CD4-positive, alpha-beta T cell treated with Interleukin-6 at 100 ng/mL for 8 hours (primary cell): ENCODE data around the gene SCN10A.
A peak's percentile ranks its signal among the peaks of the same experiment; 100 is the strongest.

Source experiments
- DNase-seq: peaks from one replicate; pipeline ENCODE4 v3.0.0-alpha.2; 2020; ENCODE audit warnings: mixed read lengths, low spot score

SCN10A gene

DNA sequence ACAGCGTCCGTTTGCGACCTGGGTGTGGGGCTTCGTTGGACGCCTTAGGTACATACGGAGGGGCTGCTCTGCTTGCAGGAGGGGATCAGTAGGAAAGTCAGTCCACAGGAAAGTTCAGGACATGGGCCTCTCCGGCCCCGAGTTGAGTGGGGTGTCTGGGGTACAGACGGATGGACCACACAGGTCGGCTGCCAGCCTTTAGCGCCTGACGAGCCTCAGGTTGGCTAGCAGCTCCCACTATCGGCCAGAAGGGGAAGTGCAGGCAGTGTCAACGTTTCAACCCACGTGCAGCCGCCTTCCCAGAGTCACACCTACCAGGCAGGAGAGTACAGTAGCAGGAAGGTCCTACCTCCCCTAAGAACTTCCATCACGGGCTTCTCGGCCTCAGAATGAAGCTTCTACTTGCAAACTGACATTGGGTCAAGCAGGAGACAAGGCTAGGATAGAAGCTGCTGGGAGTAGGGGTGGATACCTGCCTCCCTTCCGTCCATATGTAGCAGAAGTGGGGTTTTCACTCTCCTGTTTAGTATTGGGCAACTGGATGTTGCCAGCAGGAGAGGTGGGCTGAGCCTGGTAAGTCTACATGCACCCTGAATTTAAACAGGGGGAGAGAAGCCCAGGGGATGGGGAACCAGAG is 164.7 kb downstream of the SCN10A start:
- DNase-seq, result peak; percentile 73

DNA sequence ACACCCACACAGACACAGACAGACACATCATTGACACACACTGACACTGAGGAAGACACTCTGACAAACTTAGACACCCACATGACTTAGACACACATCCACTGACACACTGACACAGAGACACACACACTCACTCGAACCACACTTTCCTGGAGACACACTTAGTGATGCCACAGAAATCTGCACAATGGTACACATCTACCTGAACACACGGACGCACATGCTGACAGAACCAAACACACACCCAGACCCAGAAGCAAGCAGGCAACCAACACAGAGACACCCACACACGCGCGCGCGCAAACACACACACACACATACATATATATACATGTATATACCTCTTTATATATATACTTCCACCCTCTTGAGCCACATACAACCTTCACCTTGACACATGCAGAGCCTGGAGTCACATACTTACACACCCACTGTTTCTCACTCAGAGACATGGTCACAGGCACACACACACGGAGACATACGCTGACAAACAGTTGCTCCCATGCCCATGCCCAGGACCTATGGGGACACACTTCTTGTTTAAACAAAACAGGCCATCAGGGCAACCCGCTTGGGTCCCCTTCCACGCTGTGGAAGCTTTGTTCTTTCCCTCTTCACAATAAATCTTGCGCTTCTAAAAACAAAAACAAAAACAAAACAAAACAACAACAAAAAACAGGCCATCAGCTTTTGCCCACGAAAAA is 165.6 kb downstream of the SCN10A start:
- no peak for DNase-seq

DNA sequence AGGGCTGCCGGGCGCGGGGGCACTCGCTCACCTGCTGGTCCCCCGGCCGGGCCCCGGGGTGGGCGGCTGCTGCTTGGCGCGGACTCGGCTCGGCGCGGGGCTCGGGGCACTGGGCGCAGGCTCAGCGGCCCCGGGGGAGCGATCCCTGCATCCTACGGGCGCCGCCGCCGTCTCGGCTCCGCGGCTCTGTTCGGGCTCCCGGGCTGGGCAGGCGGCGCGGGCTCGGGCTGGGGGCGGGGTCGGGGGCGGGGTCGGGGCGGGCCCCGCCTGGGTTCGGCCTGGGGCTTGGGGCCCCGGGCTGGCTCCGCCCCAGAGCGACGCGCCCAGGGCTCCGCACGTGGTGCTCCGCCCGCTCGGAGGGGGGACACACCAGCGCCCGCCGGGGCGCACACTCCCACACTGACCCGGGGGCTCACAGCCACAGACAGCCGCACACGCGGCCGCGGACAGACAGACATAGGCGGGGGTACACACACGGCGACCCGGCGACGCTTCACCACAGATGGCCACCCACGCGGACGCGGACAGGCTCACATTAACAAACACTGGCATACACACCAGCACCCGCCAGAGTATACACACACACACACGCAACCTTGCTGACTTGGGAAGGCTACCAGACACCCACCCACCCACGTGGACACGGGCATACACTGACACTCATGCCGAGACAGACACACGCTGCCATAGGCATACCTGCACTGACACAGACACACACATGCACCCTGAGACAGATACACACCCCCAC is 166.3 kb downstream of the SCN10A start, which contains the start of gene SCN5A:
SCN5A (minus strand) TSS at position 188 of the 748 bp plus-strand sequence. CDS start 16,380 bp downstream, outside the sequence.
- peak; percentile 68 for DNase-seq

DNA sequence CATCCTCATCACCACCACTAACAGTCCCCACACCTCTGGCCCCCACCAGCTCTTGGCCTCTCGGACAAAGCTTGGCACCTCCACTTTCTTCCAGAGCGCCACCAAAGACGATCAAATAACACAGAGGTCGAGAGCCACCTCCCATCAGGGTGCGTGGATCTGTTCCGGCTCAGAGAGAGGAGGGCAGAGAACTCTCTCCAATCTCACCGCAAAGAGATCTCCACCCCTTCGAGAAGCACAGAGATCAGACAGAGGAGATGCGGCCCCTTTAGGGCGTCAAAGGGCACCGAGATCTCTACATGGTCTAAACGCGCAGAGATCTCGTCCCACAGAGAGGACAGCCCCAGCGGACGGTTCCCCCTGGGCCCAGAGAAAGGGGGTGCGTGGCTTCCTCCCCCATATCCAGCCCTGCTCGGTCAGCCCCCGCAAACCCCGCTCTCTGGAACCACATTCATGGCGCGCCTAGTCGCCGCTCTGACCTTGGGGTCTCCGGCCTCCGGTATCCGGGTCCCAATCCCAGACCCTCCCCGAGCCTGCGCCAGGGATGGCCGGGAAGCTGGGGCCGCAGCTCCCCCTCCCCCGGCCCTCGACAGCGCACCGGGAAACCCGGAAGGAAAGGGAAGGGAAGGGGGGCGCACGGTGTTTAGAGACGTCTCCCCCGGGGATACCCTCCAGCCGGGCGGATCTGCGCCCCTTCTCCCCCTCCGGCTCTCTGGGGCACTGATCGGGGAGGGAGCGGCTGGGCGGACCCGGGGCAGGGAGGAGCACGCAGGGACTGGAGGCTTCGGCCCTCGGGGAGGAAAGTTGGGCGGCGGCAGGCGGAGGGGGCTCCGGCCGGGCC is 167.1 kb downstream of the SCN10A start:
- DNase-seq, result no peak

DNA sequence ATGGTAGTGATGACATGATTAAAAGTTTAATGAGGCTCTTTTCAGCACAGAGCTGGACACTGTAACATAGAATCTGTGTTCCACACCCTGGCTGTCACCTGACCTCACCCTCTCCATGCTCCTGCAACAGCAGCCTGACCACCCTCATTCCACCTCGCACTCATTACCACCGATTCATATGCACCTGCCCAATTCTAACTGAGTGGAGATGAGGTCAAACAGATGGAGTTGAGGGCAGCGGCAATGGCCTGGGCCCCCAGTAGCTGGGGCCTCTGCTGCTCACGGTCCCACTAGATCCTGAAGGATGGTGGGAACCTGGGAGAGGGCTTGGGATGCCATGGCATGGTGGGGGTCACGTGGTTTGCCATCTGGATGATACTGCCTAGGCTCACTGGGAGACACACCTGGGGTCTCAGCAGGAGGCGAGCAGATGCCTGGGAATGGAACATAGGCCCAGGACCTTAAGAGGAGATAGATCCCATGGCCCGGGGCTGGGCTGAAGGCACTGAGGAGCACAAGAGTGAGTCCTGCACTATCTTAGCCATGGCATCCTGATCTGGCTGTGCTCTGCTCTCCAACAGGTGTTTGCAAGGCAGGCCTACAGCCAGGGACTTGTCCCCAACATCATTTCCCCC is 167.9 kb downstream of the SCN10A start:
- DNase-seq, result no peak

DNA sequence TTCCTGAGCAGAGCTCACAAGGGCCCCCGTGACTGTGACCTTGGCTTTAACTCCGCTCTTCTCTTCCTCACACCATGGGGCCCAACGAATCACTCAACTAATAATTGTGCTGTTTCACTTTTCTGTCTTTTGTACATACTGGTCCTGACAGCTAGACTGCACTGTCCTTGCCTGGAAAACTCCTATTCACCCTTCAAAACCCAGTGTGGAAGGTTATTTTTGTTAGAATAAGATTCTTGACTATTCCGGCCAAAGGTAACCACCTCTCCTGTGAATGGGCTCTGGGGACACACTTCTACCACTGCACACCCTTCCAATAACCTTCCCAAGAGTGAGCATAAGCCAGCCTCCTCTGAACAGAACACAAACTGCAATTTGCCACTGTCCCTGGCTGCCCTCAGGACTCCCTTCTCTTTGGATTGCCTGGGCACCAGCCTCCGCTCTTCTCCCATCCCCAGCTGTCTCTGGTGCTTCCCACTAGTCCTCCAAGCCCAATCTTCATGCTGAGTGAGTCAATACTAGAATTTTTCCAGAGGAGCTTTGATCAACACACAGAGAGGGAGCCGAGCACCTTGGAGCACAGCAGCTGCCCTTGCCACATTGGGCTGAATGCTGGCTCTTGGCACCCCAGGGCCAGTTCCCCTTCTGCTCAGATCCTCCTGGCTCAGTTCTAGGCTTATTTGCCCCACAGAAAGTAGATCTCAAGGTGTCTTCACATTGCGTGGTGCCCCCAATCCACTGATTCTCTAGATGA is 168.6 kb downstream of the SCN10A start:
- no peak for DNase-seq
